HEK293 (cell line): ENCODE measurements around the gene C9orf153.

Experiments
- CTCF ChIA-PET: fragments of 350-600 bp; formaldehyde crosslinking; extraction: SDS; loops from one replicate; lab custom pipeline; 2021; ENCODE audit warnings: antibody characterized with exemption; lab: Yijun Ruan, JAX
- POLR2A ChIA-PET: fragments of 300-600 bp; formaldehyde crosslinking; extraction: SDS; loops from one replicate; lab custom pipeline; 2020; ENCODE audit warnings: antibody characterized with exemption, inconsistent platforms; lab: Yijun Ruan, JAX
- H3K27ac ChIP-seq: fragments of 200-500 bp; sonication (Bioruptor generic); 2 replicates; pipeline ENCODE4 v1.5.1; 2014; ENCODE audit warnings: low read depth, low read length, control low read depth, inconsistent platforms; ENCODE audit errors: extremely low read depth
- H3K36me3 ChIP-seq, 2 experiments: fragments of 200-500 bp in 1 of 2; sonication (Bioruptor generic) in 1 of 2; 1 replicate in 1 of 2; 2 replicates in 1 of 2; pipeline ENCODE4 v1.5.1; 2014 to 2017; ENCODE audit warnings: inconsistent platforms in 2 of 2, low read length in 2 of 2; ENCODE audit not compliant: control insufficient read depth in 2 of 2, insufficient read depth in 1 of 2
- H3K4me1 ChIP-seq: fragments of 200-500 bp; sonication (Bioruptor generic); 2 replicates; pipeline ENCODE4 v1.5.1; 2014; ENCODE audit warnings: mild to moderate bottlenecking, low read length, inconsistent platforms; ENCODE audit not compliant: control insufficient read depth, insufficient read depth
- H3K4me3 ChIP-seq: 2 replicates; pipeline ENCODE4 v1.5.1; 2011; ENCODE audit warnings: low read depth, mild to moderate bottlenecking, control low read depth, low read length, moderate library complexity
- H3K9me3 ChIP-seq: fragments of 200-500 bp; sonication (Bioruptor generic); 2 replicates; pipeline ENCODE4 v1.5.1; 2014; ENCODE audit warnings: low read depth, low read length, inconsistent platforms; ENCODE audit not compliant: control insufficient read depth, insufficient read depth
- BCL11B ChIP-seq: fragments of 450-650 bp; formaldehyde crosslinking; IDR thresholded peaks from 2 replicates; pipeline ENCODE4 v1.5.1; 2016; ENCODE audit warnings: low read depth, missing biosample characterization, missing genetic modification characterization
- OVOL3 ChIP-seq: fragments of 450-650 bp; formaldehyde crosslinking; IDR thresholded peaks from 2 replicates; pipeline ENCODE4 v1.5.1; 2016; ENCODE audit warnings: missing biosample characterization, missing genetic modification characterization
- SETDB1 ChIP-seq: IDR thresholded peaks from one replicate; pipeline ENCODE4 v1.6.1; 2017; ENCODE audit warnings: mild to moderate bottlenecking, low read length, moderate library complexity, mixed read lengths; ENCODE audit not compliant: insufficient read length
- ZBTB17 ChIP-seq: fragments of 450-650 bp; formaldehyde crosslinking; IDR thresholded peaks from 2 replicates; pipeline ENCODE4 v1.5.1; 2016; ENCODE audit warnings: missing biosample characterization, missing genetic modification characterization
- ZBTB7A ChIP-seq: fragments of 450-650 bp; formaldehyde crosslinking; IDR thresholded peaks from 2 replicates; pipeline ENCODE4 v1.5.1; 2016; ENCODE audit warnings: low read depth, missing biosample characterization, missing genetic modification characterization
- ZBTB8A ChIP-seq: fragments of 450-650 bp; formaldehyde crosslinking; IDR thresholded peaks from 2 replicates; pipeline ENCODE4 v1.5.1; 2016; ENCODE audit warnings: missing biosample characterization, missing genetic modification characterization
- ZEB2 ChIP-seq: fragments of 450-650 bp; formaldehyde crosslinking; IDR thresholded peaks from 2 replicates; pipeline ENCODE4 v1.5.1; 2016; ENCODE audit warnings: missing biosample characterization, missing genetic modification characterization
- ZFP41 ChIP-seq: fragments of 450-650 bp; formaldehyde crosslinking; IDR thresholded peaks from 2 replicates; pipeline ENCODE4 v1.5.1; 2016; ENCODE audit warnings: missing biosample characterization, missing genetic modification characterization, borderline replicate concordance
- ZIC2 ChIP-seq: fragments of 450-650 bp; formaldehyde crosslinking; IDR thresholded peaks from 2 replicates; pipeline ENCODE4 v1.5.1; 2016; ENCODE audit warnings: missing biosample characterization, missing genetic modification characterization
- ZNF121 ChIP-seq: fragments of 450-650 bp; formaldehyde crosslinking; IDR thresholded peaks from 2 replicates; pipeline ENCODE4 v1.5.1; 2016; ENCODE audit warnings: missing biosample characterization, missing genetic modification characterization
- ZNF266 ChIP-seq: fragments of 450-650 bp; formaldehyde crosslinking; IDR thresholded peaks from 2 replicates; pipeline ENCODE4 v1.5.1; 2016; ENCODE audit warnings: missing biosample characterization, missing genetic modification characterization, low read depth
- ZNF292 ChIP-seq: fragments of 450-650 bp; formaldehyde crosslinking; IDR thresholded peaks from 2 replicates; pipeline ENCODE4 v1.5.1; 2016; ENCODE audit warnings: low read depth, missing biosample characterization, missing genetic modification characterization, borderline replicate concordance
- ZNF324 ChIP-seq: fragments of 450-650 bp; formaldehyde crosslinking; IDR thresholded peaks from 2 replicates; pipeline ENCODE4 v1.5.1; 2016; ENCODE audit warnings: missing biosample characterization, missing genetic modification characterization
- ZNF426 ChIP-seq: fragments of 450-650 bp; formaldehyde crosslinking; IDR thresholded peaks from 2 replicates; pipeline ENCODE4 v1.5.1; 2017; ENCODE audit warnings: missing biosample characterization, missing genetic modification characterization, mild to moderate bottlenecking, inconsistent platforms, moderate library complexity
- ZNF530 ChIP-seq: fragments of 450-650 bp; formaldehyde crosslinking; IDR thresholded peaks from 2 replicates; pipeline ENCODE4 v1.5.1; 2016; ENCODE audit warnings: low read depth, missing biosample characterization, missing genetic modification characterization
- ZNF544 ChIP-seq: fragments of 450-650 bp; formaldehyde crosslinking; IDR thresholded peaks from 2 replicates; pipeline ENCODE4 v1.5.0; 2017; ENCODE audit warnings: missing biosample characterization, missing genetic modification characterization
- ZNF571 ChIP-seq: fragments of 450-650 bp; formaldehyde crosslinking; IDR thresholded peaks from 2 replicates; pipeline ENCODE4 v1.5.0; 2017; ENCODE audit warnings: missing biosample characterization, missing genetic modification characterization
- ZNF600 ChIP-seq: fragments of 450-650 bp; formaldehyde crosslinking; IDR thresholded peaks from 2 replicates; pipeline ENCODE4 v1.5.1; 2016; ENCODE audit warnings: missing biosample characterization, missing genetic modification characterization
- ZNF658 ChIP-seq: fragments of 450-650 bp; formaldehyde crosslinking; IDR thresholded peaks from 2 replicates; pipeline ENCODE4; 2016; ENCODE audit warnings: missing biosample characterization, missing genetic modification characterization
- ZNF677 ChIP-seq: fragments of 450-650 bp; IDR thresholded peaks from 2 replicates; pipeline ENCODE4 v1.5.0; 2018; ENCODE audit warnings: missing biosample characterization, mild to moderate bottlenecking, missing genetic modification characterization, moderate library complexity
- ZNF76 ChIP-seq: fragments of 450-650 bp; formaldehyde crosslinking; IDR thresholded peaks from 2 replicates; pipeline ENCODE4; 2016; ENCODE audit warnings: low read depth, missing biosample characterization, missing genetic modification characterization, borderline replicate concordance
- ZNF837 ChIP-seq: fragments of 450-650 bp; formaldehyde crosslinking; IDR thresholded peaks from 2 replicates; pipeline ENCODE4 v1.5.1; 2016; ENCODE audit warnings: missing biosample characterization, missing genetic modification characterization
- ZSCAN30 ChIP-seq: fragments of 450-650 bp; IDR thresholded peaks from 2 replicates; pipeline ENCODE4 v1.5.1; 2018; ENCODE audit warnings: missing biosample characterization, mild to moderate bottlenecking, missing genetic modification characterization, moderate library complexity
- TF ChIP-seq, protein P1 (sequence below): fragments of 450-650 bp; formaldehyde crosslinking; IDR thresholded peaks from 2 replicates; pipeline ENCODE4 v1.5.1; 2016; ENCODE audit warnings: missing biosample characterization, missing genetic modification characterization
- TF ChIP-seq, protein P2 (sequence below): fragments of 450-650 bp; formaldehyde crosslinking; IDR thresholded peaks from 2 replicates; pipeline ENCODE4 v1.5.1; 2016; ENCODE audit warnings: missing biosample characterization, missing genetic modification characterization
- TF ChIP-seq, protein P3 (sequence below): fragments of 450-650 bp; formaldehyde crosslinking; IDR thresholded peaks from 2 replicates; pipeline ENCODE4 v1.5.1; 2016; ENCODE audit warnings: missing biosample characterization, missing genetic modification characterization
- TF ChIP-seq, protein P4 (sequence below): fragments of 450-650 bp; formaldehyde crosslinking; IDR thresholded peaks from 2 replicates; pipeline ENCODE4 v1.5.1; 2016; ENCODE audit warnings: missing biosample characterization, missing genetic modification characterization
- TF ChIP-seq, protein P5 (sequence below): fragments of 450-650 bp; formaldehyde crosslinking; IDR thresholded peaks from 2 replicates; pipeline ENCODE4 v1.5.1; 2016; ENCODE audit warnings: missing biosample characterization, missing genetic modification characterization
- TF ChIP-seq, protein P6 (sequence below): fragments of 450-650 bp; formaldehyde crosslinking; IDR thresholded peaks from 2 replicates; pipeline ENCODE4 v1.5.1; 2017; ENCODE audit warnings: missing biosample characterization, missing genetic modification characterization
- TF ChIP-seq, protein P7 (sequence below): fragments of 450-650 bp; formaldehyde crosslinking; IDR thresholded peaks from 2 replicates; pipeline ENCODE4 v1.5.1; 2016; ENCODE audit warnings: missing biosample characterization, missing genetic modification characterization

The C9orf153 gene

DNA sequence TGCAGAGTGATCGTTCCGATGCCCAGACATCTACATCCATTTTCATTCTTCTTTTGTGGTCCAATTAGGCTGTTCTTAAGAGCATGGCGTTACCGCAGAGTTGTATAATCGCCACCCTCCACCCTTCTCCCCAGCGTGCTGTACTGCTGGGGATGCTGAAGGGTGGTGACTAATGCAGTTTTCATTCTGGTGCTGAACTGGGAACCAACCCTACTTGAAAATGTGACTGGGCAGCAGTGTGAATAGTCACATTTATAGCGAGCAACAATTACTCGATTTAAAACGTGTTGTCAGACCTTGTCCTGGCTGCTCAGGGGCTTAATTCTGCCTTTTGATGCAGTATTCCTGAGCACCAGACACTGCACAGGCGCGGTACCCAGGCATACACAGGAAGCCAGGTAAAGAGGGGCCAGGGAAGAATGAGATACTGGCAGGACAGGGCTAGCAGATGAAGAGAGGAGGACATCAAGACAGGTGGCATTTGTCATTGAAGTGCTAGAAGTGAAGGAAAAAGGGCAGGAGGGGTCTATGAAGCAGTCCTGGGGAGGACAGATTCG lies 23.6 kb upstream of the C9orf153 start:
- POLR2A ChIA-PET = interaction anchor here (0.7 to 1.6 kb wide), 13 partner anchors 8 to 156 kb away, joined by 3 to 7 read pairs (median 4); no protein-coding TSS in a partner anchor
- no peaks in the 10 kb centered on the region for H3K9me3 ChIP-seq
- peaks cover 0 to 13% of the 10 kb centered on the region in 2 experiments; a peak in 2 of 3 replicates for H3K36me3 ChIP-seq
- CTCF ChIA-PET = no interaction called here
- no peaks in the 10 kb centered on the region for H3K4me1 ChIP-seq
- H3K4me3 ChIP-seq = peak overlapping the region; percentile 89
- no peak overlapping the region; the same call in 1 of the 2 replicates for H3K27ac ChIP-seq
- no peak for TF ChIP-seq ZNF426
- peak; percentile 45; the same call in 1 of the 2 replicates for TF ChIP-seq ZNF76
- 0 out of 2 replicates have a peak, but pooled peaks have one; percentile 5 for TF ChIP-seq ZEB2 (tag by site-specific recombination)
- TF ChIP-seq, protein P1, sequence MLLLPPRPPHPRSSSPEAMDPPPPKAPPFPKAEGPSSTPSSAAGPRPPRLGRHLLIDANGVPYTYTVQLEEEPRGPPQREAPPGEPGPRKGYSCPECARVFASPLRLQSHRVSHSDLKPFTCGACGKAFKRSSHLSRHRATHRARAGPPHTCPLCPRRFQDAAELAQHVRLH = no peak
- TF ChIP-seq, protein P2, sequence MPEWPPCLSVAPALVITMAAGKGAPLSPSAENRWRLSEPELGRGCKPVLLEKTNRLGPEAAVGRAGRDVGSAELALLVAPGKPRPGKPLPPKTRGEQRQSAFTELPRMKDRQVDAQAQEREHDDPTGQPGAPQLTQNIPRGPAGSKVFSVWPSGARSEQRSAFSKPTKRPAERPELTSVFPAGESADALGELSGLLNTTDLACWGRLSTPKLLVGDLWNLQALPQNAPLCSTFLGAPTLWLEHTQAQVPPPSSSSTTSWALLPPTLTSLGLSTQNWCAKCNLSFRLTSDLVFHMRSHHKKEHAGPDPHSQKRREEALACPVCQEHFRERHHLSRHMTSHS = no peak
- TF ChIP-seq ZNF530 (tag by site-specific recombination) = no peak
- 0 out of 2 replicates have a peak, but pooled peaks have one; percentile 12 for TF ChIP-seq ZIC2 (tag by site-specific recombination)
- TF ChIP-seq ZNF266 (tag by site-specific recombination) = no peak
- TF ChIP-seq ZNF571 (tag by site-specific recombination) = no peak
- TF ChIP-seq, protein P3, sequence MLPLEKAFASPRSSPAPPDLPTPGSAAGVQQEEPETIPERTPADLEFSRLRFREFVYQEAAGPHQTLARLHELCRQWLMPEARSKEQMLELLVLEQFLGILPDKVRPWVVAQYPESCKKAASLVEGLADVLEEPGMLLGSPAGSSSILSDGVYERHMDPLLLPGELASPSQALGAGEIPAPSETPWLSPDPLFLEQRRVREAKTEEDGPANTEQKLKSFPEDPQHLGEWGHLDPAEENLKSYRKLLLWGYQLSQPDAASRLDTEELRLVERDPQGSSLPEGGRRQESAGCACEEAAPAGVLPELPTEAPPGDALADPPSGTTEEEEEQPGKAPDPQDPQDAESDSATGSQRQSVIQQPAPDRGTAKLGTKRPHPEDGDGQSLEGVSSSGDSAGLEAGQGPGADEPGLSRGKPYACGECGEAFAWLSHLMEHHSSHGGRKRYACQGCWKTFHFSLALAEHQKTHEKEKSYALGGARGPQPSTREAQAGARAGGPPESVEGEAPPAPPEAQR (tag by site-specific recombination) = no peak
- no peak for TF ChIP-seq ZNF544 (tag by site-specific recombination)
- 0 out of 2 replicates have a peak, but pooled peaks have one; percentile 51 for TF ChIP-seq ZNF324 (tag by site-specific recombination)
- TF ChIP-seq ZNF292 (tag by site-specific recombination) = no peak
- TF ChIP-seq, protein P4, sequence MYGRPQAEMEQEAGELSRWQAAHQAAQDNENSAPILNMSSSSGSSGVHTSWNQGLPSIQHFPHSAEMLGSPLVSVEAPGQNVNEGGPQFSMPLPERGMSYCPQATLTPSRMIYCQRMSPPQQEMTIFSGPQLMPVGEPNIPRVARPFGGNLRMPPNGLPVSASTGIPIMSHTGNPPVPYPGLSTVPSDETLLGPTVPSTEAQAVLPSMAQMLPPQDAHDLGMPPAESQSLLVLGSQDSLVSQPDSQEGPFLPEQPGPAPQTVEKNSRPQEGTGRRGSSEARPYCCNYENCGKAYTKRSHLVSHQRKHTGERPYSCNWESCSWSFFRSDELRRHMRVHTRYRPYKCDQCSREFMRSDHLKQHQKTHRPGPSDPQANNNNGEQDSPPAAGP (tag by site-specific recombination) = no peak
- TF ChIP-seq ZNF600 (tag by site-specific recombination) = peak; percentile 88
- TF ChIP-seq ZSCAN30 (tag by site-specific recombination) = no peak
- no peak for TF ChIP-seq ZBTB7A
- no peak for TF ChIP-seq OVOL3 (tag by site-specific recombination)
- TF ChIP-seq ZFP41 = no peak
- no peak for TF ChIP-seq SETDB1
- no peak for TF ChIP-seq ZNF837 (tag by site-specific recombination)
- peak; percentile 38; the same call in 1 of the 2 replicates for TF ChIP-seq ZNF677 (tag by site-specific recombination)
- no peak for TF ChIP-seq BCL11B (tag by site-specific recombination)
- TF ChIP-seq ZNF121 (tag by site-specific recombination) = no peak
- no peak for TF ChIP-seq ZNF658
- TF ChIP-seq, protein P5, sequence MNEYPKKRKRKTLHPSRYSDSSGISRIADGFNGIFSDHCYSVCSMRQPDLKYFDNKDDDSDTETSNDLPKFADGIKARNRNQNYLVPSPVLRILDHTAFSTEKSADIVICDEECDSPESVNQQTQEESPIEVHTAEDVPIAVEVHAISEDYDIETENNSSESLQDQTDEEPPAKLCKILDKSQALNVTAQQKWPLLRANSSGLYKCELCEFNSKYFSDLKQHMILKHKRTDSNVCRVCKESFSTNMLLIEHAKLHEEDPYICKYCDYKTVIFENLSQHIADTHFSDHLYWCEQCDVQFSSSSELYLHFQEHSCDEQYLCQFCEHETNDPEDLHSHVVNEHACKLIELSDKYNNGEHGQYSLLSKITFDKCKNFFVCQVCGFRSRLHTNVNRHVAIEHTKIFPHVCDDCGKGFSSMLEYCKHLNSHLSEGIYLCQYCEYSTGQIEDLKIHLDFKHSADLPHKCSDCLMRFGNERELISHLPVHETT (tag by site-specific recombination) = peak; percentile 10; the same call in 1 of the 2 replicates
- no peak for TF ChIP-seq ZBTB8A (tag by site-specific recombination)
- TF ChIP-seq ZBTB17 = peak; percentile 12
- TF ChIP-seq, protein P6, sequence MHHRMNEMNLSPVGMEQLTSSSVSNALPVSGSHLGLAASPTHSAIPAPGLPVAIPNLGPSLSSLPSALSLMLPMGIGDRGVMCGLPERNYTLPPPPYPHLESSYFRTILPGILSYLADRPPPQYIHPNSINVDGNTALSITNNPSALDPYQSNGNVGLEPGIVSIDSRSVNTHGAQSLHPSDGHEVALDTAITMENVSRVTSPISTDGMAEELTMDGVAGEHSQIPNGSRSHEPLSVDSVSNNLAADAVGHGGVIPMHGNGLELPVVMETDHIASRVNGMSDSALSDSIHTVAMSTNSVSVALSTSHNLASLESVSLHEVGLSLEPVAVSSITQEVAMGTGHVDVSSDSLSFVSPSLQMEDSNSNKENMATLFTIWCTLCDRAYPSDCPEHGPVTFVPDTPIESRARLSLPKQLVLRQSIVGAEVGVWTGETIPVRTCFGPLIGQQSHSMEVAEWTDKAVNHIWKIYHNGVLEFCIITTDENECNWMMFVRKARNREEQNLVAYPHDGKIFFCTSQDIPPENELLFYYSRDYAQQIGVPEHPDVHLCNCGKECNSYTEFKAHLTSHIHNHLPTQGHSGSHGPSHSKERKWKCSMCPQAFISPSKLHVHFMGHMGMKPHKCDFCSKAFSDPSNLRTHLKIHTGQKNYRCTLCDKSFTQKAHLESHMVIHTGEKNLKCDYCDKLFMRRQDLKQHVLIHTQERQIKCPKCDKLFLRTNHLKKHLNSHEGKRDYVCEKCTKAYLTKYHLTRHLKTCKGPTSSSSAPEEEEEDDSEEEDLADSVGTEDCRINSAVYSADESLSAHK (tag by site-specific recombination) = no peak
- TF ChIP-seq, protein P7, sequence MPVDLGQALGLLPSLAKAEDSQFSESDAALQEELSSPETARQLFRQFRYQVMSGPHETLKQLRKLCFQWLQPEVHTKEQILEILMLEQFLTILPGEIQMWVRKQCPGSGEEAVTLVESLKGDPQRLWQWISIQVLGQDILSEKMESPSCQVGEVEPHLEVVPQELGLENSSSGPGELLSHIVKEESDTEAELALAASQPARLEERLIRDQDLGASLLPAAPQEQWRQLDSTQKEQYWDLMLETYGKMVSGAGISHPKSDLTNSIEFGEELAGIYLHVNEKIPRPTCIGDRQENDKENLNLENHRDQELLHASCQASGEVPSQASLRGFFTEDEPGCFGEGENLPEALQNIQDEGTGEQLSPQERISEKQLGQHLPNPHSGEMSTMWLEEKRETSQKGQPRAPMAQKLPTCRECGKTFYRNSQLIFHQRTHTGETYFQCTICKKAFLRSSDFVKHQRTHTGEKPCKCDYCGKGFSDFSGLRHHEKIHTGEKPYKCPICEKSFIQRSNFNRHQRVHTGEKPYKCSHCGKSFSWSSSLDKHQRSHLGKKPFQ (tag by site-specific recombination) = peak; percentile 53; the same call in 1 of the 2 replicates
